GM19372 (cell line): ENCODE data around the gene DCTN2.

ENCODE experiments used
- ATAC-seq: cut with Tn5 transposase; IDR thresholded peaks from one replicate; pipeline ENCODE4 v1.9.1; 2021; ENCODE audit warnings: mild to moderate bottlenecking, low read depth, moderate library complexity; ENCODE audit not compliant: unreplicated experiment

The DCTN2 gene

DNA sequence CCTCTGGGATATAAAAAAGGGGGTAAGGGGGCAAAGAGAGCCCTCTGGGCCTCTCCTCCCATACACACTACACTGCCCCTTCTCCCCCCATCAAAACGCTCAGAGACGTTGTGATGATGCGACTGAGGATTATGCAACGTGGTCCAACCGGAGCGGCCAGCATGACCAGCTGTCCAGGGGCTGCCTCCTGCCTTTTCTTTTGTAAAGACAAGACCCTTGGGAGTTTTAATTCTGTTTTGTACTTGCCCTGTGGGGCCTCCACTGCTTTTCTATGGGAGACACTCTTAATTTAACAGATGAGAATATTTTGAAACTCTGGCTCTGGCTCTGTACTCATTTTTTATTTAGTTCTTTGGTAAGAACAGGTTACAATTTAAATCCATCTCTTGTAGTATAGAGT is 17.2 kb downstream of the DCTN2 start:
- no peak for ATAC-seq

DNA sequence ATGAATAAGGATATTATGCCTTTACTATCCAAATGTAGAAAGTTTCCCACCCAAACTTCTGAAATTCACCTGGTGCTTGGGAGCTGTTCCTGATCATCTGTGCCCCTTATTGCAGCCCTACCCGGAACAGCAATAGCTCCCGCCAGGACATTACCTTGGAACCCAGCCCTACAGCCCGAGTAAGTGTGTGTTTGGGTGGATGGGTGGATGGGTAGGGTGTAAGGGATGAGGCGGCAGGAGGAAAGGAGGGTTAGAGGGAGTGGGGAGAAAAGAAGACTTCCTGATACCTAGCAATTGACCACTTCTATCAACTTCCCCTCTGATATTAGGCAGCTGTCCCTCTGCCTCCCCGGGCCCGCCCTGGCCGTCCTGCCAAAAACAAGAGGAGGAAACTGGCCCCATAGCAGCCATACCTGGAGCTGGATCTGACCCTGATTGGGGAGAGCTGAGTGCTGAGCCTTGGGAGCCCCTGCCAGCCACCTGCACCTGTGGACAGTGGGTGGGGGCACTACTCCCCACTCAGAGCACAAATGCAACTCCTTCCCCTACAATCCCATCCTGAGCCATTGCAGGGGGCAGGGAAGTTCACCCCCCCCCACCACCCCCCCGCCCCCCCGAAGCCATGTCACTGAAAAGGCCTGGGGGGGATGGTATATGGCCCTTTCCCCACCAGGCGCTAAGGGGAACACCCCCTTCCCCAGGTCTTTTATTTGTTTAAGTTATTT is 18.0 kb downstream of the DCTN2 start:
- ATAC-seq: no peak

DNA sequence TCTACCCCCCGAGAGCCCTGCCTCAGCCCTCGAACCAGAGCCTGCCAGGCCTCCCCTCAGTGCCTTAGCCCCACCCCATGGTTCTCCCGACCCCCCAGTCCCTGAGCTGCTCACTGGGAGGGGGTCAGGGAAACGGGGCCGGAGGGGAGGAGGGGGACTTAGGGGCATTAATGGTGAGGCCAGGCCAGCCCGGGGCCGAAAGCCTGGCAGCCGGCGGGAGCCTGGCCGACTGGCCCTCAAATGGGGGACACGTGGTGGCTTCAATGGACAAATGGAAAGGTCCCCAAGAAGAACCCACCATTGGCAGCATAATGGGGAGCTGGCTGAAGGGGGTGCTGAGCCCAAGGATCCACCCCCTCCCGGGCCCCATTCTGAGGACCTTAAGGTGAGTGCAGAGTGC is 18.8 kb downstream of the DCTN2 start:
- no peak for ATAC-seq

DNA sequence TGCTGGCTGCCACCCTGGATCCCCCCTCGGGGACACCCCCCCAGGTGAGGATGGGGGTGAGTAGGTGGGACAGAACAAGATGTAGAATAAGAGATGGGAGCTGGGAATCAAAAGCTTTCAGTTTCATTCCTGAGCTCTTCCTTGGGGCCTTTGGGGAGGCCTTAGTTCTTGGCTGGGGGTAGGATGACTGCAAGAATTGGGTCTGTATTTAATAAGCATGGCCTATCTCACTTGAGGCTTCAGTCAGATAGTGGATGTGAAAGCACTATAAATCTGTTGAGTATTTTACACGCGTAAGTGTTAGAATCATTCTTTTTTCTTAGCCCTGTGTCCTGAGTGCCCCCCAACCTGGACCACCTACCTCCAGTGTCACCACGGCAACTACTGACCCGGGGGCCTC is 19.8 kb downstream of the DCTN2 start:
- ATAC-seq: no peak

DNA sequence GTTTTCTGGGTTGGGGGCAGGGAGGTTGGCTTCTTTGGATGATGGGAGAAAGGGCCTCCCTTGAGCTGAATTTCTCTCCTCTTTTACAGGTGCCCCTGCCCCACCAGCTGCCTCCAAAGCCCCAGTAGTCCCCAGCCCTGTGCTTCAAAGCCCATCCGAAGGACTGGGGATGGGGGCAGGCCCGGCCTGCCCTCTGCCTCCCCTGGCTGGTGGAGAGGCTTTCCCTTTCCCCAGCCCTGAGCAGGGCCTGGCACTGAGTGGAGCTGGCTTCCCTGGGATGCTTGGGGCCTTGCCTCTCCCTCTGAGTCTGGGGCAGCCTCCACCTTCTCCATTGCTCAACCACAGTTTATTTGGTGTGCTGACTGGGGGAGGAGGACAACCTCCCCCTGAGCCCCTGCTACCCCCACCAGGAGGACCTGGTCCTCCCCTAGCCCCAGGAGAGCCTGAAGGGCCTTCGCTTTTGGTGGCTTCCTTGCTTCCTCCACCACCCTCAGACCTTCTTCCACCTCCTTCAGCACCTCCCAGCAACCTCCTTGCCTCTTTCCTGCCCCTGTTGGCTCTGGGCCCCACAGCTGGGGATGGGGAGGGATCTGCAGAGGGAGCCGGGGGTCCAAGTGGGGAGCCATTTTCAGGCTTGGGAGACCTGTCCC is 20.4 kb downstream of the DCTN2 start:
- ATAC-seq: no peak

DNA sequence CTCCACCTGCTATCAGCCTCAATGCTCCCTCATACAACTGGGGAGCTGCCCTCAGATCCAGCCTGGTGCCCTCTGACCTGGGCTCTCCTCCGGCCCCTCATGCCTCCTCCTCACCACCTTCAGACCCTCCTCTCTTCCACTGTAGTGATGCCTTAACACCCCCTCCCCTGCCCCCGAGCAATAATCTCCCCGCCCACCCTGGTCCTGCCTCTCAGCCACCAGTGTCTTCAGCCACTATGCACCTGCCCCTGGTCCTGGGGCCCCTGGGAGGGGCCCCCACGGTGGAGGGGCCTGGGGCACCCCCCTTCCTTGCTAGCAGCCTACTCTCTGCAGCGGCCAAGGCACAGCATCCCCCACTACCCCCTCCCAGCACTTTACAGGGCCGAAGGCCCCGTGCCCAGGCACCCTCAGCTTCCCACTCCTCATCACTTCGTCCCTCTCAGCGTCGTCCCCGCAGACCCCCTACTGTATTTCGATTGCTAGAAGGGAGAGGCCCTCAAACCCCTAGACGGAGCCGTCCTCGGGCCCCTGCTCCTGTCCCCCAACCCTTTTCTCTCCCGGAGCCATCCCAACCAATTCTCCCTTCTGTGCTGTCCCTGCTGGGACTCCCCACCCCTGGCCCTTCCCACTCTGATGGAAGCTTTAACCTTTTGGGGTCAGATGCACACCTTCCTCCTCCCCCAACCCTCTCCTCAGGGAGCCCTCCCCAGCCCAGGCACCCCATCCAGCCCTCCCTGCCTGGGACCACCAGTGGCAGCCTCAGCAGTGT is 21.2 kb downstream of the DCTN2 start:
- ATAC-seq: no peak

DNA sequence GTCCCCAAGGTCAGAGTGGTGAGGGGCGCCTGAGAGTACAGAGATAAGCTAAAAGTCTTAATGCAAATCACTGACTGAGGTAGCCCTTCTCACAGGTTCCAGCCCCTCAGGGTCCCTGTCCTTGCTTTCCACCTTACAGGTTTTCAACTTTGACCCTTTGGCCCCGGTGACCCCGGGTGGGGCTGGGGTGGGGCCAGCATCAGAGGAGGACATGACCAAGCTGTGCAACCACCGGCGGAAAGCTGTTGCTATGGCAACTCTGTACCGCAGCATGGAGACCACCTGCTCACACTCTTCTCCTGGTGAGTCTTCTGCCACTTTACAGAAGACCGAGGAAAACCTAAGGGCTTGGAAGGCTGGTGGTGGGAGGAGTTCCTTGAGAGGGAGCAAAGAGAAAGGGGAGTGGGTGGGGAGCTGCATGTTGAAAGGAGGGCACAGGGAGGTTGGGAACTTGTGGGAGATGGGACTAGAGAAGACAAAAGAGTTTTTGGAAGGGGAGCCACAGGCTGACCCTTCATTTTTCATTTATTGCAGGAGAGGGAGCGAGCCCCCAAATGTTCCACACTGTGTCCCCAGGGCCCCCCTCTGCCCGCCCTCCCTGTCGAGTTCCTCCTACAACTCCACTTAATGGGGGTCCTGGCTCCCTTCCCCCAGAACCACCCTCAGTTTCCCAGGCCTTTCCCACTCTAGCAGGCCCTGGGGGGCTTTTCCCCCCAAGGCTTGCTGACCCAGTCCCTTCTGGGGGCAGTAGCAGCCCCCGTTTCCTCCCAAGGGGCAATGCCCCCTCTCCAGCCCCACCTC is 22.0 kb downstream of the DCTN2 start:
- no peak for ATAC-seq

DNA sequence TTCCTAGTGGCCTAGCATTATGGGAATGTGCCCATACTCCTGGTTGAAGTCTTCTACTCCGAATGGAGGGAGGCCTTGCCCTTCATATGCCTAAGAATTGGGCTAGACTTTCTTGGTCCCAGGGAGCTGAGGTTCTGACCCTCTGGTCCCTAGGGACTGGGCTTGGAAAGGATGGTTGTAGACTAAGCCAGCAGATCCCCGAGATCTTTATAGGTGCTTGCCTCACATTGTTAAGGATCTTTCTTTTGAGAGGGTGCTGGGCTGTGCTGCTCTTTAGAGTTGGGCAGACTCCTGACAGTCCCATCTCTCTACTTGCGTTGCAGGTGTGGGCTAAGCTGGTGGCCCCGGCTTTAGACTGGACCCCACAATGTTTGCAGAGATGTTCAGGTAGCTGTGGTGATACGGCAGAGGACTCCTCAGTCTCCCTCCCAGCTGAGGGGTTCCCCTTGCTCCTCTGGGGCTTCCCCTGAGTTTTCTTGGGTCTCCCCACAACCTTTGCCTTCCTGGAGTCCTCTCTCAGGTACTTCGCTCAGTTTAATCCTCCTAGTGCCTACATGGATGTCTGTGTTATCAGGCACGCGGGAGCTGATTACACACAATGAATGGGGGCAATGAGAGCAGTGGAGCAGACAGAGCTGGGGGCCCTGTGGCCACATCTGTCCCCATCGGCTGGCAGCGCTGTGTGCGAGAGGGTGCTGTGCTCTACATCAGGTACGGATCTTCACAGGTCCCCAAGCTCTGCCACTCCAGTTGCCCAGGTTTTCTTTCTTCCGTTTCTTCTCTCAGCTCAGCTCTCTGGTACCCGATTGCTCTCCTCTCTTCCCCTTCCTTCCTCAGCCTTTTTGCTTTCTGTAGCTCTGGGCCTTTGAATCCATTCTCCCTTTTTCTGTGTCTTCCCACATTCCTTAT is 23.0 kb downstream of the DCTN2 start:
- no peak for ATAC-seq

DNA sequence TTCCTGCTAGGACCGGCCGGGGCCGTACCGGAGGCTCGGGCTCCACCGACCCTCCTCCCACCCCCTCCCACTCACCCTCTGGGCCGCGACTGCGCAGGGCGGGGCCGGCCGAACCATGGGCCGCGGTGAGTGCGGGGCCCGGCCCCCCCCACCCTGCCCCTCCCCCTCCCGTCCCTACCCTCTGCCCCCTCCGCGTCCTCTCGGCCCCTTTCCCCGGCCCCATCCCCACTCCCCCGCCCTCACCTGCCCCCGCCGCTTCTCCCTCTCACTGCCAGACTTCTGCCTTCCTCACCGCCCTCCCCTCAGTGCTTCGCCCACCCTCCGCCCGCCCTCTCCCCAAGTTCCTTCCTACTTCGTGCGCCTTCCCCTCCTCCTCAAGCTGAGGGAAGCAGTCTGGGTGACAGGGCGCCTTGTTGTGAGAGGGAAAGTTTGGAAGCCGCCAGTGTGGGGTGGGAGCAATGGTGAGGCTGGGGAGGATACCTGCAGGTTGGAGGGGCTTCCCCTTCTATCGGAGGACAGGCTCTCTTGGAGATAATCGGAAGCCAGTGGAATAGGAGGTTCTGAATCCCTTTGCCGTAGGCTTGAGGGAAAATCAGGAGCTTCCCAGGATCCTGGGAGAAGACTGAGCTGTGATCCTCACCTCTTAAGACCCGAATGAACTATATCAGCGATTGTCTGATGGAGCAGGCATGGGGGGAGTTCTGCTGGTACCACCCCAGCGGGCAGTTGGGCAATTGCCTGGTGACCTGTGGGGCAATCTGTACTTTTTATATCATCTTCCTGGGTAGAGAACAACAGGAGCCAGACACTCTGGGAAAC is 23.9 kb downstream of the DCTN2 start:
- no peak for ATAC-seq

DNA sequence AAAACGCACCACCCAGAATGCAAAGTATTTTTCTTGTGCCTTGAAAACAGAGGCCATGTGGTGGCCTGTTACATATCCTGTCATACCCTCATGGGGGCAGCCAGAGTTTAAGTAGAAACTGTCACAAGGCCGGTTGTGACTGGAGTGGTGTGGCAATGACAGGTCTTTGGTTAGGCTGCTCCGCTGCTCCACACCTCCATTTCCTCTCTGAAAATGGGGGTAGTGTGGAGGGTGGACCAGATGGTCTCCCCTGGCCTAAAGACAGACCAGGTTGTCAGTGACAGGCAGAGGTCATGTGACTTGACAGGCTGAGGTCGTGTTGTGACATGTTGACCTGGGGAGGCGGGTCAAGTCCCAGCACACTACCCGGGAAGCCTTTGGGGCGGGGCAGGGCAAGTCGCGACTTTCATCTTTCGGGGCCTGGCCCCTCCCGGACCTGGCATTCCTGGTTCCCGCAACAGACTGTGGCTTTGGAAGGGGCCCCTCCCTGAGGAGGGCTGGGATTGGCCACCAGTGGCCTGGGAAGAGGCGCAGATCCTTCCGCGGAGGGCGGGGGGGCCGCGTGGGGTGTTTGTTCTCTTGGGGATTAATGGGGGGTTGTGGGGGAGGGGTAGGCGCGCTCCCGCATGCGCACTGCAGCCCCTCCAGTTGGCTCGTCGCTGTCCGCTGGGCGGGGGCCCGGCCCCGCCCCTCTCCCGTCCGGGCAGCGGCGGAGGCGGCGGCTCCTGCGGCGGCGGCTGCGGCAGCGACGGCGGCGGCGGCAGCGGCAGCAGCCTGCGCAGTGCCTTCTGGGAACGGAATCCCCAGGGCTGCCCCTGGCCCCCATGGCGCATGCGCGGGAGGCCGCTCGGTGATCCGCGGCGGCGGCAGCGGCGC is 24.7 kb downstream of the DCTN2 start, which contains the start of gene MBD6:
MBD6 (plus strand) TSS at position 814 of the 876 bp plus-strand sequence. CDS start 1,480 bp downstream, outside the sequence.
- peak; percentile 35 for ATAC-seq

DNA sequence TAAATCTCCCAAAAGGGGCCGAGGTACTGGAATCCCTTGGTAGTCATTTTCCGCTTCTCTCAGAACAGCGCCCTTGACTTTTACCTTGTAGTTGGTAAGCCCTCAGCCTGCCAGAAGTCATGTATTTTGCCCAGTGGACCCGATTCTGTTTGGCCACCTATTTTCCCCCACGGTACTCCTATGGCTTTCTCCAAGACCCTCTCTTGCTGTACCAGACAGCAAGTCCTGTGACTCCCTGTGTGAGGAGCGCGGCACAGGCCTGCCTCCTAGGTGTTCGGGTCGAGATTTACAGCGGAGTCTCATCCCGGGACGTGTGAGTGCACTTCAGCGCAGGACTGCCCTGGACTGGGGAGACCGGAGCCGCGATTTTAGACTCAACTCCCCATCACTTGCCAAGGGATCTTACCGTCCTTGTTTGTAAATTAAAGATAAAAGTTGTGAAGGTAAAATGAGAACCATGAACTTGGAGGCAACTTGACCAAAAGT is 25.4 kb downstream of the DCTN2 start:
- ATAC-seq: no peak

DNA sequence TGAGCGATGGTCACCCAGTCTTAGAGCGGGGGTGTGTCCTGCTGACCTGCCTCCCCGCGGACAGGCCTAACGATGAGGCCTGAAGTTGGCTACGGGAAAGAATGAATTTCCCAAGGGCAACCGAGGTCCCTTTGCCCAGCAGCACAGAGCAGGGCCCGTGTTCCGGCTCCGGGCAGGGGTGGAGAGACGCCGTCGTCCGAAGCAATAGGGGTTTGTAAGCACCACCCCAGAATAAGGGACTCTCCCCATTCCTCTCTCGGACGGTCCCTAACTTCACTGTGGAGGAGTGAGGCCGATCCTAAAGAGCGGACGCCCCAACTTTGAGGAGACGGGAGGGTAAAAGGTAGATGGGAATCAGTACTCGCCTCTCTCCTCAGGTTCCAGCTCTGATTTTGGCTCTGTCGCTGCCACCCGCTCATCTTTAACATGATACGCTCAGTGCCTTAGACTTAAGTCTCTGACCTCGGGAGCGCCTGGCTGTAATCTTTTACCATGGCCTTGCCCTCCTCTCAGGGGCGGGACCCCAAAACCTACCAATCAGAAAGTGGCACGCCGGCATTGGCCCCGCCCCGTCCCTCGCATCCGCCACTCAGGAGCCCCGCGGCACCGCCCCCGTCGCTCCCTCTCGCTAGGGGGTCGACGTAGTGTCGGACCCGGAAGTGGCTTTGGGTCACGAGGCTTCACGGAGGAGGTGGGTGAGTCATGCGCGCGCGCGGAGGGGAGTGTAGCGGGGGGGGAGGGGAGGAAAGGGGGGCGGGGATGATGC is 26.8 kb downstream of the DCTN2 start, which contains the start of gene DDIT3:
DDIT3 (minus strand) TSS at position 462 of the 766 bp plus-strand sequence. CDS start 3,108 bp downstream, outside the sequence.
- peak; percentile 66 for ATAC-seq

DNA sequence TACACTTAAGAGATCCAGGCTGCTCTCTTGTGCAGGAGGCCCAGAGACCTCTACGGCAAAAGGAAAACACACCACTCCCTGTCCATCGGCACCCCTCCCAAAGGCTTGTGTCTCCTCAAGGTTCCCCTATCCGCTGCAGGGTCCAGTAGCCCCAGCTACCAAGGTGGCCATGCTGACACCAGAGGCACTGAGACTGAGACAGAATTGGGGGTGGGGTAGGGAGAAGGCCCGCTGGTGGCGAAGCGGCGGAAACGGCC is 27.3 kb downstream of the DCTN2 start:
- ATAC-seq: no peak

DNA sequence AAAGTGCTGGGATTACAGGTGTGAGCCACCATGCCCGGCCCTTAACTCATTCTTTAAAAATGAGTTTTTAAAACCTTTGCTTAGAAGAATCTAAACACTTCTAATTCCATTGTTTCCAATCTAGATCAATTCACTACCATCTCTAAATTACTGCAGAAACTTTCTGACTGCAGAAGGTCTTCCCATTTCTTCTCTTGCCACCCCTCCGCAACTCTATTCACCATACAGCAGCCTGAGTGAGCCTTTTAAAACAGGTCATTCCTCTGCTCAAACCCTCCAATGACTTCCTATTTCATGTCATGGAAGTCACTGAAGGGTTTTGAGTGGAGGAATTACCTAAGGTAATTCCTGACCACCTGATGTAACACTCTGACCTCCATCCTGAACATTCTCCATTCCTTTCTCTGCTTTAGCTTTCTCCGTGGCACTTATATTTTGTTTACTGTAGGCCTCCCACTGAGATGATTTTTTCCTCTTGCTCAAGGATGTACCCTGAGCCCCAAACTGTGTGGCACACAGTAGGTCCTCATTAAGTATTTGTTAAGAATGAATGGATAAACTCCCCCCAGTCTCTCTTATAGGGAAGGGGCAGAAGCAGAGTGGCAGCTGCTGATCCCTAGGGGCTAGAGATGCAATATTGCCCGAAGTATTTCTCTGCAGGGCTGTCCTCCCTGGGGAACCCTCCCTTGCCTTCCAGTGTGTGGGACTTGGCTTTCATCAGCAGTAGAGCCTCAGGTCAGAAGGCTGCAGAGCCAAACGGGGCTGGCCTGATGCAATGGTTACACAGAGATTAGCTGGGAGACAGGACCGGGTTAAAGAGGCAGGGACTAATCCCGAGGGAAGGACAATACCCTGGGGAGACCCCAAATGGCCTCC is 27.8 kb downstream of the DCTN2 start:
- no peak for ATAC-seq

DNA sequence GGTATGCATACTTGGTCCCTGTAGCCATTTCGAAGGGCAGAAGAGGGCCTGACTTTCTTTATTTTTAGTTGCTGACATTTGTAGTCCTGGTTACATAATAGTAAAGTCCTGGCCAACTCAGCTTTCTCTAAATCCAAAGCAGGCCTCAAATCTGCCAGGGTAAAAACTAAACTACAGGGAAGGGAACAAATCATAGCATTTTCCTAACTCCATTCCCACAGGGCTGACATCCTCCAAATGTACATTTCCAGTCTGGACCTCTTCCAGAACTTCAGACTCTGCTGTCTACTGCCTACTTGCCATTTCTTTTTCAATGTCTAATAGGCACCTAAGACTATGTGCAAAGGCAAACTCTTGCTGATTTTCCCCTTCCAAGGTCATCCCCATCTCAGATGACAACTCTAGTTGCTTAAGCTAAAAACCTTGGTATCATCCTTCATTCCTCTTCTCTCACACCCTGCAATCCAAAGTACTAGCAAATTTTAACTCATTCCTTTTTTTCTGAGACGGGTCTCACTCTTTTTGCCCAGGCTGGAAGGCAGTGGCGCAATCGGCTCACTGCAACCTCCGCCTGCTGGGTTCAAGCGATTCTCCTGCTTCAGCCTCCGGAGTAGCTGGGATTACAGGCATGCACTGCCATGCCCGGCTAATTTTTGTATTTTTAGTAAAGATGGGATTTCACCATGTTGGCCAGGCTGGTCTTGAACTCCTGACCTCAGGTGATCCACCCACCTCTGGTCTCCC is 28.6 kb downstream of the DCTN2 start:
- no peak for ATAC-seq
